GM23338 (cell line): ENCODE results near the gene ANKS1B. TPM values are rescaled to one million over a fixed set of nuclear protein-coding genes. Genes with fewer than 3 reads are reported as not detected.

Experiments used
- ATAC-seq: fragments of 200-7000 bp; cut with Tn5 transposase; 3 replicates; pipeline ENCODE4 v1.9.1; 2020
- DNase-seq: peaks from one replicate; pipeline ENCODE4 v3.0.0-alpha.2; 2015; ENCODE audit warnings: low spot score
- H2AFZ ChIP-seq: fragments of 200-600 bp; sonication (generic); 2 replicates; pipeline ENCODE4 v1.8.0; 2016; ENCODE audit warnings: antibody characterized with exemption, mild to moderate bottlenecking, moderate library complexity
- H3F3A ChIP-seq: fragments of 200-600 bp; sonication (generic); replicated peaks from 2 replicates; pipeline ENCODE4 v1.8.0; 2017; ENCODE audit warnings: antibody characterized with exemption, mixed run types, low read depth
- H3K27ac ChIP-seq: fragments of 200-600 bp; sonication (generic); 2 replicates; pipeline ENCODE4 v1.6.1; 2016; ENCODE audit warnings: low read depth
- H3K27me3 ChIP-seq: fragments of 200-600 bp; sonication (generic); 2 replicates; pipeline ENCODE4 v1.8.0; 2016; ENCODE audit warnings: mild to moderate bottlenecking, mixed run types, moderate library complexity; ENCODE audit not compliant: insufficient read depth
- H3K36me3 ChIP-seq: fragments of 200-600 bp; sonication (generic); 2 replicates; pipeline ENCODE4 v1.8.0; 2016; ENCODE audit warnings: mild to moderate bottlenecking; ENCODE audit not compliant: insufficient read depth
- H3K4me1 ChIP-seq: fragments of 200-600 bp; sonication (generic); 2 replicates; pipeline ENCODE4 v1.8.0; 2016; ENCODE audit warnings: mild to moderate bottlenecking, moderate library complexity; ENCODE audit not compliant: insufficient read depth
- H3K4me2 ChIP-seq: fragments of 200-600 bp; sonication (generic); 2 replicates; pipeline ENCODE4 v1.7.1; 2017; ENCODE audit warnings: mixed run types
- H3K4me3 ChIP-seq: fragments of 200-600 bp; sonication (generic); 2 replicates; pipeline ENCODE4 v1.6.1; 2016; ENCODE audit warnings: mixed run types
- H3K79me2 ChIP-seq: fragments of 200-600 bp; sonication (generic); replicated peaks from 2 replicates; pipeline ENCODE4 v1.8.0; 2017; ENCODE audit warnings: mild to moderate bottlenecking; ENCODE audit not compliant: insufficient read depth
- H3K9me2 ChIP-seq: fragments of 200-600 bp; sonication (generic); 2 replicates; pipeline ENCODE4 v1.8.0; 2017; ENCODE audit not compliant: insufficient read depth
- H4K20me1 ChIP-seq: fragments of 200-600 bp; sonication (generic); replicated peaks from 2 replicates; pipeline ENCODE4 v1.8.0; 2017; ENCODE audit warnings: mild to moderate bottlenecking; ENCODE audit not compliant: insufficient read depth
- H3K27ac Mint-ChIP-seq: 2 replicates; pipeline ENCODE4 v1.8.0; 2020; ENCODE audit warnings: inconsistent platforms, mild to moderate bottlenecking, moderate library complexity, mixed read lengths
- H3K27me3 Mint-ChIP-seq: 3 replicates; pipeline ENCODE4 v1.8.0; 2022; ENCODE audit warnings: low read depth, mild to moderate bottlenecking, moderate library complexity, mixed read lengths, inconsistent platforms; ENCODE audit not compliant: insufficient read depth, poor library complexity
- H3K36me3 Mint-ChIP-seq: 3 replicates; pipeline ENCODE4 v1.8.0; 2021; ENCODE audit warnings: low read depth, mild to moderate bottlenecking, inconsistent platforms, moderate library complexity, mixed read lengths
- H3K4me1 Mint-ChIP-seq: 3 replicates; pipeline ENCODE4 v1.8.0; 2020; ENCODE audit warnings: mild to moderate bottlenecking, inconsistent platforms, mixed read lengths
- H3K4me3 Mint-ChIP-seq: 3 replicates; pipeline ENCODE4 v1.8.0; 2021; ENCODE audit warnings: moderate library complexity, mild to moderate bottlenecking, inconsistent platforms, mixed read lengths
- H3K9me3 Mint-ChIP-seq: 3 replicates; pipeline ENCODE4 v1.8.0; 2020; ENCODE audit warnings: moderate library complexity, mild to moderate bottlenecking, inconsistent platforms, mixed read lengths
- JUNB ChIP-seq: IDR thresholded peaks from one replicate; pipeline ENCODE4 v1.6.1; 2016; ENCODE audit warnings: antibody characterized with exemption; ENCODE audit not compliant: unreplicated experiment
- NANOG ChIP-seq: IDR thresholded peaks from 2 replicates; pipeline ENCODE4 v1.6.1; 2016; ENCODE audit warnings: antibody characterized with exemption, borderline replicate concordance
- POLR2AphosphoS5 ChIP-seq: IDR thresholded peaks from 2 replicates; pipeline ENCODE4 v1.6.1; 2016; ENCODE audit warnings: antibody characterized with exemption, low read depth
- STAT1 ChIP-seq: IDR thresholded peaks from one replicate; pipeline ENCODE4 v1.6.1; 2016; ENCODE audit warnings: antibody characterized with exemption; ENCODE audit not compliant: unreplicated experiment
- ZNF114 ChIP-seq: fragments of 250-450 bp; sonication (Bioruptor Pico); IDR thresholded peaks from 2 replicates; pipeline ENCODE4 v1.5.0; 2020; ENCODE audit warnings: mild to moderate bottlenecking, moderate library complexity
- ZNF331 ChIP-seq: fragments of 250-450 bp; sonication (Bioruptor Pico); IDR thresholded peaks from 2 replicates; pipeline ENCODE4 v1.5.0; 2020; ENCODE audit warnings: low read depth, mild to moderate bottlenecking, moderate library complexity
- ZNF462 ChIP-seq: fragments of 250-450 bp; sonication (Bioruptor Pico); IDR thresholded peaks from 2 replicates; pipeline ENCODE4 v1.5.0; 2020; ENCODE audit warnings: mild to moderate bottlenecking, moderate library complexity
- polyA plus RNA-seq: library from polyadenylated mRNA; unstranded; fragments of >200 nt; fragmentation: Nextera tagmentation; extraction: Ambion mirVana; gene quantifications from 2 replicates; pipeline ENCODE4 v1.2.1, GENCODE V29; 2016
- total RNA-seq: library from RNA; depleted of rRNA; stranded (reverse); fragments of >200 nt; shearing (Covaris generic); gene quantifications from 2 replicates; pipeline ENCODE4 v1.2.3, GENCODE V29; 2014

The ANKS1B gene
- total and polyA plus RNA-seq, 2 experiments from 2014 or later: 4.3 to 5.8 TPM

GRCh38 chr12:99002156-99002555 is 982.6 kb downstream of the ANKS1B start (continued):
- TF ChIP-seq ZNF462 (CRISPR knock-in tag): no peak

GRCh38 chr12:98999559-98999958 is 985.2 kb downstream of the ANKS1B start:
- Mint-ChIP-seq H3K9me3 (no peaks in the 10 kb centered on the region), H3K4me3 (no peak overlapping the region), H3K4me1 (no peaks in the 10 kb centered on the region), H3K36me3 (no peaks in the 10 kb centered on the region), H3K27me3 (no peaks in the 10 kb centered on the region), H3K27ac (no peak overlapping the region)
- no peaks in the 10 kb centered on the region for H3K9me2 ChIP-seq
- H3K4me1 ChIP-seq: no peaks in the 10 kb centered on the region
- TF ChIP-seq ZNF114 (CRISPR knock-in tag) (no peak), POLR2AphosphoS5 (no peak), NANOG (no peak), JUNB (no peak), STAT1 (no peak), ZNF331 (no peak), ZNF462 (CRISPR knock-in tag) (no peak)
- H3K27ac ChIP-seq: no peak overlapping the region
- H3K27me3 ChIP-seq: no peaks in the 10 kb centered on the region
- ATAC-seq (no peak), DNase-seq (no peak)
- no peak overlapping the region for H2AFZ ChIP-seq
- no peaks in the 10 kb centered on the region for H3K79me2 ChIP-seq
- H3F3A ChIP-seq: no peaks in the 10 kb centered on the region
- no peak overlapping the region for H3K4me2 ChIP-seq
- no peaks in the 10 kb centered on the region for H4K20me1 ChIP-seq
- H3K4me3 ChIP-seq: no peak overlapping the region
- H3K36me3 ChIP-seq: no peaks in the 10 kb centered on the region
